Adrenal gland (tissue), 12 donors: ENCODE measurements around the gene TFEB. TPM values are rescaled to one million over a fixed set of nuclear protein-coding genes. Genes with fewer than 3 reads are reported as not detected.
A peak's percentile ranks its signal among the peaks of the same experiment; 100 is the strongest.

Source experiments
- DNase-seq, 7 donors: peaks; one replicate each; pipeline ENCODE4 v3.0.0-alpha.2; 2019 to 2020
- H3K27ac ChIP-seq, 5 donors: fragments of 200-600 bp; sonication (generic) in 4 of 5; 1 replicate in 3 of 5; 2 replicates in 2 of 5; pipeline versions ENCODE4 v1.5.1 to v1.8.0; 2016 to 2020; ENCODE audit warnings: mild to moderate bottlenecking in 1 of 5
- H3K27me3 ChIP-seq: fragments of 200-600 bp; 2 replicates; pipeline ENCODE4 v1.8.0; 2021
- H3K36me3 ChIP-seq, 2 donors: fragments of 200-600 bp; replicated peaks in 1 of 2; 1 replicate in 1 of 2; 2 replicates in 1 of 2; pipeline versions ENCODE4 v1.5.1 to v1.8.0; 2018 to 2022
- H3K4me1 ChIP-seq, 2 donors: fragments of 200-600 bp; replicated peaks in 1 of 2; 1 replicate in 1 of 2; 2 replicates in 1 of 2; pipeline versions ENCODE4 v1.5.1 to v1.8.0; 2018 to 2021
- H3K4me3 ChIP-seq, 4 donors: fragments of 200-600 bp; sonication (generic) in 3 of 4; one replicate each; pipeline ENCODE4 v1.5.1; 2016 to 2018
- H3K9me3 ChIP-seq, 3 donors: fragments of 200-600 bp; sonication (generic) in 1 of 3; replicated peaks in 1 of 3; 1 replicate in 2 of 3; 2 replicates in 1 of 3; pipeline versions ENCODE4 v1.5.1 to v1.8.0; 2016 to 2021
- CTCF ChIP-seq, 6 experiments: fragments of 450-650 bp in 4 of 6; fragments of 200-600 bp in 2 of 6; sonication (generic) in 1 of 6; IDR thresholded peaks; 1 replicate in 5 of 6; 2 replicates in 1 of 6; pipeline versions ENCODE4 v1.5.1 to v1.8.0; 2016 to 2021; ENCODE audit warnings: antibody characterized with exemption in 6 of 6, mild to moderate bottlenecking in 2 of 6, moderate library complexity in 1 of 6
- POLR2A ChIP-seq, 2 donors: fragments of 450-650 bp; IDR thresholded peaks; one replicate each; pipeline ENCODE4 v1.6.1; 2017; ENCODE audit warnings: antibody characterized with exemption in 2 of 2, mild to moderate bottlenecking in 2 of 2, moderate library complexity in 1 of 2
- WGBS, 4 donors: extraction: QIAGEN DNeasy Blood & Tissue Kit in 2 of 4; methylation state at CpG; one replicate each; pipeline versions ENCODE4 v1.1.5 to v1.1.7; 2013 to 2017; 5-methylcytosine and 5-hydroxymethylcytosine counted together
- intact Hi-C, 2 donors: fragments of 100-400 bp; cut with DNase I; formaldehyde crosslinking; loops; one replicate each; pipeline versions ENCODE4 v1.14.1 to v1.15.0; 2022 to 2023
- polyA plus RNA-seq, 3 donors: library from polyadenylated mRNA; stranded (reverse); fragments of 200-250 nt in 2 of 3; fragments of 350-450 nt in 1 of 3; fragmentation: Illumina TruSeq in 1 of 3; extraction: RNeasy Lipid Tissue Mini Kit (QIAGEN cat#74804) in 1 of 3; gene quantifications; one replicate each; pipeline ENCODE4 v1.2.3, GENCODE V29; 2013 to 2014
- total RNA-seq, 9 donors: library from RNA; depleted of rRNA in 4 of 9; stranded (reverse); fragments of >200 nt in 4 of 9; fragments of 120-200 nt in 1 of 9; fragmentation: NEBNext Ultra II Directional in 1 of 9; extraction: Animal tissue kit (Norgen Biotek cat#: 25700) in 1 of 9; gene quantifications; one replicate each; pipeline versions ENCODE4 v1.1.0 to v1.2.4, GENCODE V29; 2013 to 2023
- donor health status: healthy with polysubstance abuse.
- donor health status: Bipolar disorder and iron deficiency.
- donor health status: DM: yes; HTN: yes; CAD: no.
- donor health status: DM: no; HTN: no; CAD: no.
- donor health status: DM: no; HTN: no; CAD: no.
- donor health status: DM: yes; HTN: yes; CAD: no.

TFEB gene
- total and polyA plus RNA-seq, 12 donors: 2.1 to 47.2 (median 20.2) TPM

GRCh38 chr6:41638002-41638934, 97.1 kb downstream of the TFEB start, which contains the start of gene MDFI:
Gene MDFI, plus strand, starts transcription at chr6:41638468. Its CDS starts 282 bp downstream, at chr6:41638750.
- Histone ChIP-seq H3K36me3 (no peaks in the 10 kb centered on the region), H3K9me3 (no peaks in the 10 kb centered on the region), H3K4me1 (peaks cover 0 to 16% of the 10 kb centered on the region in 2 donors), H3K27ac (peak within 1 kb of the TSS in 3 of 5 donors; percentile 0 to 78 (median 68)), H3K27me3 (peaks cover 22% of the 10 kb centered on the region), H3K4me3 (peak within 1 kb of the TSS in 2 of 4 donors; percentile 13 to 52)
- no peak for DNase-seq
- 2 to 3% (median 2%) methylated on average over 28 to 86 of the region's 86 CpGs for whole genome bisulfite sequencing, 4 donors
- TF ChIP-seq POLR2A (IDR thresholded peaks at IDR 0.05) (no peak), CTCF (IDR thresholded peaks at IDR 0.05) (no peak)
- intact Hi-C loops: no loop called here

GRCh38 chr6:41637194-41638001, 98.0 kb downstream of the TFEB start:
- 0 to 21% (median 17%) methylated on average over 5 to 54 of the region's 54 CpGs for WGBS, 4 donors
- peaks cover 22% of the 10 kb centered on the region for H3K27me3 ChIP-seq
- no peak for TF ChIP-seq POLR2A (IDR thresholded peaks at IDR 0.05)
- TF ChIP-seq CTCF (IDR thresholded peaks at IDR 0.05): no peak
- H3K4me1 ChIP-seq: peaks cover 0 to 16% of the 10 kb centered on the region in 2 donors
- H3K36me3 ChIP-seq: no peaks in the 10 kb centered on the region
- peak overlapping the region in 2 of 5 donors; percentile 68 to 78 for H3K27ac ChIP-seq
- peak overlapping the region in 1 of 4 donors; percentile 52 for H3K4me3 ChIP-seq
- intact Hi-C loops: no loop called here
- no peak for DNase-seq
- H3K9me3 ChIP-seq: no peaks in the 10 kb centered on the region

GRCh38 chr6:41636833-41637193, 98.6 kb downstream of the TFEB start:
- no peaks in the 10 kb centered on the region for H3K9me3 ChIP-seq
- peak in 6 of 7 donors; percentile 29 to 59 (median 38) for DNase-seq
- H3K4me3 ChIP-seq: peak overlapping the region in 1 of 4 donors; percentile 52
- peaks cover 22% of the 10 kb centered on the region for H3K27me3 ChIP-seq
- H3K27ac ChIP-seq: no peak overlapping the region
- no peaks in the 10 kb centered on the region for H3K36me3 ChIP-seq
- peaks cover 0 to 16% of the 10 kb centered on the region in 2 donors for H3K4me1 ChIP-seq
- TF ChIP-seq POLR2A (IDR thresholded peaks at IDR 0.05): no peak
- no peak for TF ChIP-seq CTCF (IDR thresholded peaks at IDR 0.05)
- intact Hi-C loops: no loop called here
- WGBS, 4 donors: 23 to 48% (median 30%) methylated on average over 11 to 31 of the region's 31 CpGs

GRCh38 chr6:41635365-41635764, 100.0 kb downstream of the TFEB start:
- no peak overlapping the region for H3K4me3 ChIP-seq
- H3K27me3 ChIP-seq: peaks cover 22% of the 10 kb centered on the region
- intact Hi-C loops: no loop called here
- no peak for TF ChIP-seq POLR2A (IDR thresholded peaks at IDR 0.05)
- no peak for TF ChIP-seq CTCF (IDR thresholded peaks at IDR 0.05)
- H3K36me3 ChIP-seq: no peaks in the 10 kb centered on the region
- peaks cover 0 to 16% of the 10 kb centered on the region in 2 donors for H3K4me1 ChIP-seq
- 77 to 82% (median 81%) methylated on average over 6 of the region's 6 CpGs for WGBS, 4 donors
- H3K9me3 ChIP-seq: no peaks in the 10 kb centered on the region
- DNase-seq: no peak
- no peak overlapping the region for H3K27ac ChIP-seq
